ENCODE measurements around the gene PAM16.

Gene PAM16

DNA sequence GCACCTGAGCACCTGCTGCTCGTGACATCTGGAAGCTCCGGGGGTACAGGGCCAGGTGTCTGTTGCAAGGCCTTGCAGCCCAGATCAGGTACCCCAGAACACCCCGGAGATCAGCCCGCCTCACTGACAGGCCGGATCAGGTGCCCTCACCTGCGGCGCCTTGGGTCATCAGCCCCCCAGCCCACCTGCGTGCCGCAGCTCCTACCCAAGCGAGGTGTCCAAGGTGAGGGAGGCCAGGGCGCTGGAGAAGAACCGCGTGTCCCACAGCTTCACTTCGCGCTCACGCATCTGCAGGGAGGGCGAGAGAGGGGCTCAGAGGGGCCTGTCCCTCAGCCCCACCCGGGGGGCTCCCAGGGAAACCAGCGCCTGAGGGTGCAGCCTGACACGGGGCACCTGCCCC is 36.7 kb upstream of the PAM16 start:
- H3K27ac ChIP-seq (ENCODE audit: low read depth, low read length), result no peak overlapping the region
- H3K27me3 ChIP-seq (ENCODE audit: control insufficient read depth, low read length), result no peaks in the 10 kb centered on the region
- H3K4me1 ChIP-seq (ENCODE audit: control insufficient read depth, low read length), result peaks cover 8% of the 10 kb centered on the region
- peaks cover 24% of the 10 kb centered on the region for H3K36me3 ChIP-seq (ENCODE audit: control insufficient read depth, low read length)
- no peaks in the 10 kb centered on the region for H3F3A ChIP-seq (ENCODE audit: control insufficient read depth, insufficient read depth)
- H3K79me2 ChIP-seq (ENCODE audit: control insufficient read depth, low read length), result no peaks in the 10 kb centered on the region
- no peak overlapping the region for H3K4me3 ChIP-seq (ENCODE audit: low read length)
- H3K4me2 ChIP-seq (ENCODE audit: low read length), result no peak overlapping the region
- H3K9me3 ChIP-seq (ENCODE audit: control insufficient read depth, insufficient read depth, low read length), result no peaks in the 10 kb centered on the region
- no peaks in the 10 kb centered on the region for H3K9me2 ChIP-seq (replicated peaks; ENCODE audit: control insufficient read depth, low read length)
- no peak for TF ChIP-seq EZH2phosphoT487 (IDR thresholded peaks at IDR 0.05; ENCODE audit: borderline replicate concordance, low read length)
- TF ChIP-seq, protein P1, sequence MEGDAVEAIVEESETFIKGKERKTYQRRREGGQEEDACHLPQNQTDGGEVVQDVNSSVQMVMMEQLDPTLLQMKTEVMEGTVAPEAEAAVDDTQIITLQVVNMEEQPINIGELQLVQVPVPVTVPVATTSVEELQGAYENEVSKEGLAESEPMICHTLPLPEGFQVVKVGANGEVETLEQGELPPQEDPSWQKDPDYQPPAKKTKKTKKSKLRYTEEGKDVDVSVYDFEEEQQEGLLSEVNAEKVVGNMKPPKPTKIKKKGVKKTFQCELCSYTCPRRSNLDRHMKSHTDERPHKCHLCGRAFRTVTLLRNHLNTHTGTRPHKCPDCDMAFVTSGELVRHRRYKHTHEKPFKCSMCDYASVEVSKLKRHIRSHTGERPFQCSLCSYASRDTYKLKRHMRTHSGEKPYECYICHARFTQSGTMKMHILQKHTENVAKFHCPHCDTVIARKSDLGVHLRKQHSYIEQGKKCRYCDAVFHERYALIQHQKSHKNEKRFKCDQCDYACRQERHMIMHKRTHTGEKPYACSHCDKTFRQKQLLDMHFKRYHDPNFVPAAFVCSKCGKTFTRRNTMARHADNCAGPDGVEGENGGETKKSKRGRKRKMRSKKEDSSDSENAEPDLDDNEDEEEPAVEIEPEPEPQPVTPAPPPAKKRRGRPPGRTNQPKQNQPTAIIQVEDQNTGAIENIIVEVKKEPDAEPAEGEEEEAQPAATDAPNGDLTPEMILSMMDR (IDR thresholded peaks at IDR 0.05; ENCODE audit: low read depth, low read length, poor library complexity, severe bottlenecking), result no peak
- no peaks in the 10 kb centered on the region for H4K20me1 ChIP-seq (ENCODE audit: control insufficient read depth, insufficient read depth, low read depth, low read length)

GRCh38 chr16:4386951-4387565 is 35.9 kb upstream of the PAM16 start:
- peaks cover 5% of the 10 kb centered on the region for H3K4me1 ChIP-seq (ENCODE audit: control insufficient read depth, low read length)
- no peaks in the 10 kb centered on the region for H3K27me3 ChIP-seq (ENCODE audit: control insufficient read depth, low read length)
- no peak overlapping the region for H3K4me2 ChIP-seq (ENCODE audit: low read length)
- H4K20me1 ChIP-seq (ENCODE audit: control insufficient read depth, insufficient read depth, low read depth, low read length), result no peaks in the 10 kb centered on the region
- no peaks in the 10 kb centered on the region for H3K79me2 ChIP-seq (ENCODE audit: control insufficient read depth, low read length)
- TF ChIP-seq, protein P1 (IDR thresholded peaks at IDR 0.05; ENCODE audit: low read depth, low read length, poor library complexity, severe bottlenecking), result no peak
- no peak for TF ChIP-seq EZH2phosphoT487 (IDR thresholded peaks at IDR 0.05; ENCODE audit: borderline replicate concordance, low read length)
- no peak overlapping the region for H3K4me3 ChIP-seq (ENCODE audit: low read length)
- H3K9me3 ChIP-seq (ENCODE audit: control insufficient read depth, insufficient read depth, low read length), result no peaks in the 10 kb centered on the region
- no peaks in the 10 kb centered on the region for H3F3A ChIP-seq (ENCODE audit: control insufficient read depth, insufficient read depth)
- H3K27ac ChIP-seq (ENCODE audit: low read depth, low read length), result no peak overlapping the region
- no peaks in the 10 kb centered on the region for H3K9me2 ChIP-seq (replicated peaks; ENCODE audit: control insufficient read depth, low read length)
- H3K36me3 ChIP-seq (ENCODE audit: control insufficient read depth, low read length), result peaks cover 24% of the 10 kb centered on the region

- no peaks in the 10 kb centered on the region for H4K20me1 ChIP-seq (ENCODE audit: control insufficient read depth, insufficient read depth, low read depth, low read length)
- no peak overlapping the region for H3K4me3 ChIP-seq (ENCODE audit: low read length)
- H3K9me3 ChIP-seq (ENCODE audit: control insufficient read depth, insufficient read depth, low read length), result no peaks in the 10 kb centered on the region
- H3K27me3 ChIP-seq (ENCODE audit: control insufficient read depth, low read length), result no peaks in the 10 kb centered on the region
- no peaks in the 10 kb centered on the region for H3K9me2 ChIP-seq (replicated peaks; ENCODE audit: control insufficient read depth, low read length)
- peaks cover 24% of the 10 kb centered on the region for H3K36me3 ChIP-seq (ENCODE audit: control insufficient read depth, low read length)
- no peak overlapping the region for H3K4me2 ChIP-seq (ENCODE audit: low read length)
- no peak overlapping the region for H3K27ac ChIP-seq (ENCODE audit: low read depth, low read length)
- no peaks in the 10 kb centered on the region for H3K4me1 ChIP-seq (ENCODE audit: control insufficient read depth, low read length)
- TF ChIP-seq EZH2phosphoT487 (IDR thresholded peaks at IDR 0.05; ENCODE audit: borderline replicate concordance, low read length), result no peak
- TF ChIP-seq, protein P1 (IDR thresholded peaks at IDR 0.05; ENCODE audit: low read depth, low read length, poor library complexity, severe bottlenecking), result no peak
- H3F3A ChIP-seq (ENCODE audit: control insufficient read depth, insufficient read depth), result no peaks in the 10 kb centered on the region
- H3K79me2 ChIP-seq (ENCODE audit: control insufficient read depth, low read length), result no peaks in the 10 kb centered on the region
These were observed 35.3 kb upstream of the PAM16 start for GRCh38 chr16:4386451-4386805.
